Activated naive CD4-positive, alpha-beta T cell treated with anti-CD3 and anti-CD28 coated beads for 36 hours (primary cell): ENCODE results near the gene MUC12. TPM values are rescaled to one million over a fixed set of nuclear protein-coding genes. Genes with fewer than 3 reads are reported as not detected.
"Not testable (repeated sequence)": the region's sequence is repeated elsewhere in the genome, so short reads cannot be mapped to it uniquely, and the experiment has no call there.

Experiments used
- CTCF ChIA-PET: fragments of 350-600 bp; sonication (Branson Sonifier 250); formaldehyde crosslinking; loops from one replicate; lab custom pipeline; 2021; ENCODE audit warnings: antibody characterized with exemption; lab: Charles Lee
- DNase-seq: peaks from one replicate; pipeline ENCODE4 v3.0.0-alpha.2; 2020
- H3K27ac Mint-ChIP-seq: one replicate; pipeline ENCODE4 v1.8.0; 2021; ENCODE audit warnings: mild to moderate bottlenecking, mixed read lengths
- H3K27me3 Mint-ChIP-seq: one replicate; pipeline ENCODE4 v1.8.0; 2021; ENCODE audit warnings: low read depth, mixed read lengths
- H3K36me3 Mint-ChIP-seq: one replicate; pipeline ENCODE4 v1.8.0; 2021; ENCODE audit warnings: low read depth, mixed read lengths
- H3K4me1 Mint-ChIP-seq: one replicate; pipeline ENCODE4 v1.8.0; 2021; ENCODE audit warnings: low read depth, mixed read lengths
- H3K4me3 Mint-ChIP-seq: one replicate; pipeline ENCODE4 v1.8.0; 2021; ENCODE audit warnings: mild to moderate bottlenecking, moderate library complexity, mixed read lengths
- H3K9me3 Mint-ChIP-seq: one replicate; pipeline ENCODE4 v1.8.0; 2021; ENCODE audit warnings: mixed read lengths
- intact Hi-C: fragments of 100-400 bp; cut with micrococcal nuclease; formaldehyde crosslinking; loops from one replicate; pipeline ENCODE4 v1.15.1; 2023
- total RNA-seq, 2 experiments: library from RNA; stranded (reverse); gene quantifications; one replicate each; pipeline ENCODE4 v1.2.3, GENCODE V29; 2021

The MUC12 gene
- total RNA-seq, 2 experiments from 2014 or later, result not detected

GRCh38 chr7:101007361-101007760, 38.0 kb downstream of the MUC12 start:
- CTCF ChIA-PET, H3K27ac Mint-ChIP-seq, H3K27me3 Mint-ChIP-seq, DNase-seq, H3K4me3 Mint-ChIP-seq, H3K4me1 Mint-ChIP-seq, H3K9me3 Mint-ChIP-seq, intact Hi-C loops, H3K36me3 Mint-ChIP-seq: not testable (repeated sequence)

GRCh38 chr7:101009629-101010028, 40.3 kb downstream of the MUC12 start:
- Mint-ChIP-seq H3K9me3 (no peaks in the 10 kb centered on the region), H3K27ac (no peak overlapping the region)
- intact Hi-C loops, result no loop called here

GRCh38 chr7:101012931-101013330, 43.6 kb downstream of the MUC12 start:
- Mint-ChIP-seq H3K4me3 (no peak overlapping the region), H3K36me3 (no peaks in the 10 kb centered on the region), H3K4me1 (peaks cover 10% of the 10 kb centered on the region), H3K9me3 (no peaks in the 10 kb centered on the region), H3K27ac (no peak overlapping the region), H3K27me3 (no peaks in the 10 kb centered on the region)
- CTCF ChIA-PET, result interaction anchor here (0.6 kb wide), 1 partner anchor 46 kb away, joined by 3 read pairs; no protein-coding TSS in a partner anchor
- no peak for DNase-seq
- intact Hi-C loops, result no loop called here

More at GRCh38 chr7:101009629-101010028, 40.3 kb downstream of the MUC12 start:
- H3K4me1 Mint-ChIP-seq, result no peaks in the 10 kb centered on the region
- H3K27me3 Mint-ChIP-seq, result no peaks in the 10 kb centered on the region
- no peak for DNase-seq
- no peaks in the 10 kb centered on the region for H3K36me3 Mint-ChIP-seq
- CTCF ChIA-PET, result interaction anchor here (0.5 kb wide), 1 partner anchor 185 kb away, joined by 3 read pairs; no protein-coding TSS in a partner anchor
- no peak overlapping the region for H3K4me3 Mint-ChIP-seq

GRCh38 chr7:101015626-101016025, 46.3 kb downstream of the MUC12 start:
- Mint-ChIP-seq H3K9me3 (no peaks in the 10 kb centered on the region), H3K4me3 (no peak overlapping the region), H3K36me3 (no peaks in the 10 kb centered on the region), H3K27ac (no peak overlapping the region), H3K27me3 (peaks cover 5% of the 10 kb centered on the region), H3K4me1 (peaks cover 18% of the 10 kb centered on the region)
- intact Hi-C loops, result loop anchor here (5.0 kb wide), 1 partner anchor 48 kb away; the partner anchor contains the start of gene MUC12
- CTCF ChIA-PET, result no interaction called here
- no peak for DNase-seq

- intact Hi-C loops, result loop anchor here (5.0 kb wide), 1 partner anchor 50 kb away; the partner anchor contains the start of gene MUC12
- CTCF ChIA-PET, result interaction anchor here (0.6 kb wide), 1 partner anchor 40 kb away, joined by 5 read pairs; no protein-coding TSS in a partner anchor
These were observed 47.9 kb downstream of the MUC12 start for GRCh38 chr7:101017064-101017777.

GRCh38 chr7:101018271-101019167, 49.2 kb downstream of the MUC12 start:
- DNase-seq, result peak; percentile 46
- no peak overlapping the region for H3K27ac Mint-ChIP-seq
- peaks cover 14% of the 10 kb centered on the region for H3K27me3 Mint-ChIP-seq
- CTCF ChIA-PET, result interaction anchor here (0.6 kb wide), 1 partner anchor 45 kb away, joined by 3 read pairs; no protein-coding TSS in a partner anchor
- peaks cover 18% of the 10 kb centered on the region for H3K4me1 Mint-ChIP-seq
- intact Hi-C loops, result loop anchor here (5.0 kb wide), 1 partner anchor 51 kb away; the partner anchor contains the start of gene MUC12
- H3K9me3 Mint-ChIP-seq, result no peaks in the 10 kb centered on the region
- no peaks in the 10 kb centered on the region for H3K36me3 Mint-ChIP-seq
- no peak overlapping the region for H3K4me3 Mint-ChIP-seq

More at GRCh38 chr7:101017064-101017777, 47.9 kb downstream of the MUC12 start:
- H3K4me1 Mint-ChIP-seq, result peaks cover 18% of the 10 kb centered on the region
- no peaks in the 10 kb centered on the region for H3K36me3 Mint-ChIP-seq
- H3K27me3 Mint-ChIP-seq, result peaks cover 12% of the 10 kb centered on the region
- peak; percentile 87 for DNase-seq
- no peak overlapping the region for H3K27ac Mint-ChIP-seq
- H3K4me3 Mint-ChIP-seq, result peak overlapping the region; percentile 57
- H3K9me3 Mint-ChIP-seq, result no peaks in the 10 kb centered on the region

GRCh38 chr7:101020444-101020843, 51.1 kb downstream of the MUC12 start:
- no peak overlapping the region for H3K4me3 Mint-ChIP-seq
- intact Hi-C loops, result no loop called here
- CTCF ChIA-PET, result interaction anchor here (0.7 kb wide), 1 partner anchor 10 kb away, joined by 3 read pairs; no protein-coding TSS in a partner anchor

GRCh38 chr7:101021703-101022102, 52.3 kb downstream of the MUC12 start:
- CTCF ChIA-PET, result no interaction called here
- H3K36me3 Mint-ChIP-seq, result no peaks in the 10 kb centered on the region
- peaks cover 14% of the 10 kb centered on the region for H3K27me3 Mint-ChIP-seq
- peaks cover 15% of the 10 kb centered on the region for H3K4me1 Mint-ChIP-seq
- no peaks in the 10 kb centered on the region for H3K9me3 Mint-ChIP-seq
- H3K27ac Mint-ChIP-seq, result no peak overlapping the region
- intact Hi-C loops, result no loop called here
- no peak for DNase-seq
- no peak overlapping the region for H3K4me3 Mint-ChIP-seq

More at GRCh38 chr7:101020444-101020843, 51.1 kb downstream of the MUC12 start:
- Mint-ChIP-seq H3K9me3 (no peaks in the 10 kb centered on the region), H3K27me3 (peaks cover 14% of the 10 kb centered on the region), H3K27ac (no peak overlapping the region), H3K36me3 (no peaks in the 10 kb centered on the region), H3K4me1 (peaks cover 18% of the 10 kb centered on the region)
- no peak for DNase-seq

GRCh38 chr7:101023839-101024238, 54.5 kb downstream of the MUC12 start:
- CTCF ChIA-PET, result no interaction called here
- H3K36me3 Mint-ChIP-seq, result no peaks in the 10 kb centered on the region
- no peak overlapping the region for H3K4me3 Mint-ChIP-seq
- peaks cover 3% of the 10 kb centered on the region for H3K4me1 Mint-ChIP-seq
- no peak overlapping the region for H3K27ac Mint-ChIP-seq
- no peak for DNase-seq
- peaks cover 14% of the 10 kb centered on the region for H3K27me3 Mint-ChIP-seq
- intact Hi-C loops, result no loop called here
- no peaks in the 10 kb centered on the region for H3K9me3 Mint-ChIP-seq

- intact Hi-C loops, result no loop called here
- peak; percentile 12 for DNase-seq
These were observed 61.7 kb downstream of the MUC12 start for GRCh38 chr7:101031082-101031481.

GRCh38 chr7:101035941-101036340, 66.6 kb downstream of the MUC12 start:
- CTCF ChIA-PET, result no interaction called here
- no peak overlapping the region for H3K4me3 Mint-ChIP-seq
- no peak overlapping the region for H3K27ac Mint-ChIP-seq
- H3K4me1 Mint-ChIP-seq, result no peaks in the 10 kb centered on the region
- H3K9me3 Mint-ChIP-seq, result no peaks in the 10 kb centered on the region
- DNase-seq, result no peak
- H3K36me3 Mint-ChIP-seq, result no peaks in the 10 kb centered on the region
- peaks cover 3% of the 10 kb centered on the region for H3K27me3 Mint-ChIP-seq
- intact Hi-C loops, result no loop called here

More at GRCh38 chr7:101031082-101031481, 61.7 kb downstream of the MUC12 start:
- no peak overlapping the region for H3K4me3 Mint-ChIP-seq
- H3K27me3 Mint-ChIP-seq, result peaks cover 5% of the 10 kb centered on the region
- CTCF ChIA-PET, result no interaction called here
- no peaks in the 10 kb centered on the region for H3K36me3 Mint-ChIP-seq
- no peaks in the 10 kb centered on the region for H3K9me3 Mint-ChIP-seq
- H3K4me1 Mint-ChIP-seq, result no peaks in the 10 kb centered on the region
- no peak overlapping the region for H3K27ac Mint-ChIP-seq

- H3K4me1 Mint-ChIP-seq, H3K9me3 Mint-ChIP-seq, H3K27me3 Mint-ChIP-seq, H3K27ac Mint-ChIP-seq, H3K36me3 Mint-ChIP-seq, H3K4me3 Mint-ChIP-seq, DNase-seq, intact Hi-C loops, CTCF ChIA-PET: not testable (repeated sequence)
These were observed 71.9 kb downstream of the MUC12 start for GRCh38 chr7:101041283-101041682.
